HG03060 (cell line): ENCODE results near the gene SERPINE3.

Experiments
- ATAC-seq: cut with Tn5 transposase; IDR thresholded peaks from one replicate; pipeline ENCODE4 v1.9.1; 2021; ENCODE audit warnings: low read depth, moderate number of reproducible peaks; ENCODE audit not compliant: unreplicated experiment

Gene SERPINE3

GRCh38 chr13:51359352-51359751 lies 19.9 kb downstream of the SERPINE3 start:
- ATAC-seq = no peak

GRCh38 chr13:51360489-51360888 lies 21.0 kb downstream of the SERPINE3 start:
- no peak for ATAC-seq

GRCh38 chr13:51361106-51361505 lies 21.6 kb downstream of the SERPINE3 start:
- no peak for ATAC-seq

GRCh38 chr13:51363625-51364024 lies 24.1 kb downstream of the SERPINE3 start:
- no peak for ATAC-seq

- ATAC-seq = no peak
These were observed 25.0 kb downstream of the SERPINE3 start for GRCh38 chr13:51364404-51365008.

- ATAC-seq = no peak
These were observed 30.6 kb downstream of the SERPINE3 start for GRCh38 chr13:51370116-51370515.

- ATAC-seq = no peak
These were observed 31.3 kb downstream of the SERPINE3 start for GRCh38 chr13:51370811-51371210.

- no peak for ATAC-seq
These were observed 32.4 kb downstream of the SERPINE3 start for GRCh38 chr13:51371768-51372399.

- ATAC-seq = no peak
These were observed 34.0 kb downstream of the SERPINE3 start for GRCh38 chr13:51373451-51373850.

- no peak for ATAC-seq
These were observed 40.8 kb downstream of the SERPINE3 start for GRCh38 chr13:51380269-51380668.

- ATAC-seq = no peak
These were observed 45.6 kb downstream of the SERPINE3 start for GRCh38 chr13:51385114-51385513.

- ATAC-seq = no peak
These were observed 55.2 kb downstream of the SERPINE3 start for GRCh38 chr13:51394724-51395123.

GRCh38 chr13:51396352-51396751 lies 56.9 kb downstream of the SERPINE3 start:
- ATAC-seq = peak; percentile 77

GRCh38 chr13:51397262-51397941 lies 57.9 kb downstream of the SERPINE3 start:
- no peak for ATAC-seq

- no peak for ATAC-seq
These were observed 65.7 kb downstream of the SERPINE3 start for GRCh38 chr13:51405176-51405575.

GRCh38 chr13:51412431-51412830 lies 72.9 kb downstream of the SERPINE3 start:
- ATAC-seq = no peak
